Fibroblast of peridontal ligament (primary cell): ENCODE measurements around the gene ARF1.
A peak's percentile ranks its signal among the peaks of the same experiment; 100 is the strongest.

ENCODE experiments used
- DNase-seq: peaks from one replicate; pipeline ENCODE4 v3.0.0-alpha.2; 2010; ENCODE audit errors: extremely low read depth

ARF1 gene

DNA sequence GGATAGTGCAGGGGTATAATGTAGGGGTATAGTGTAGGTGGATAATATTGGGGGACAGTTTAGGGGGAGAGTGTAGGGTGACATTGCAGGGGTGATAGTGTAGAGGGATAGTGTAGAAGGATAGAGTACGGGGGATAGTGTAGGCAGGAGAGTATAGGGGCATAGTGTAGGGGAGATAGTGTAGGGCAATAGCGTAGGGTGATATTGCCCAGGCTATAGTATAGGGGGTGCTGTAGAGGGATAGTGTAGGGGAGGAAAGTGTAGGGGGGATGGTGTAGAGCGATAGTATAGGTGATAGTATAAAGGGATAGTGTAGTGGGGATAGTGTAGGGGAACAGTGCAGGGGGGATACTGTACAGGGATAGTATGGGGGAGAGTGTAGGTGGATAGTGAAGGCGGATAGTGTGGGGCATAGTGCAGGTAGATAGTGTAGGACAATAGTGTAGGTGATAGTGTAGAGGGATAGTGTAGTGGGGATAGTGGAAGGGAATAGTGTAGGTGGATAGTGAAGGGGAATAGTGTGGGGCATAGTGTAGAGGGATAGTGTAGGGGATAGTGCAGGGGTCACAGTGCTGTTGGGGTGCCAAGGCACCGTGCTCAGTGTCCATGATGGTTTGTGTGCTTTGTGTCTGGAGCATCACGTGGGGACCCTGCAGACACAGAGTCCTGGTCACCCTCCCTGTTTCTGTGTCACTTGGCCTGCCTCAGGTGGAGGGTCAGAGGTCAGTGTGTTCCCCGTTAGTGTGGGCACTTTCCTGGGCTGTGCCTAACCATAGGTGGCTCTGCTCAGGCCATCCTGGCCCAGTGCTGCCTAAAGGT, 10.5 kb upstream of the ARF1 start:
- no peak for DNase-seq

DNA sequence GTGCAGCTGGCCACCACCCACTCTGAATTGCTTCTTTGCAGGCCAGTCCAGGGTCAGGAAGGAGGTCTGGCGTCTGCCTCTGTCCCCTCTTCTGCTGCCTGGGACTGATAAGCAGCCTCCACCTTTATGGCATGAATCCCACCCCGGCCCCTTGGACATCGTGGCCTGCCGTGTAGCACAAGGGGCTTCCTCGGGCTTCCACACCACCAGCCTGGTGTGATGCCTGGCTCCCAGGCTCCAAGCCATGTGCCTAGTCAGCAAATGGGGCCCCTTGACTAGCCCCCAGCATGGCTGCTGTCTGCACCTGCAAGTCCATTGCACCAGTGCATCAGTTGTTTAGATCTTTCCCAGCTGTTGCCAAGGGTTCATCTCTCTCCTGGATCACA, 9.9 kb upstream of the ARF1 start:
- no peak for DNase-seq

DNA sequence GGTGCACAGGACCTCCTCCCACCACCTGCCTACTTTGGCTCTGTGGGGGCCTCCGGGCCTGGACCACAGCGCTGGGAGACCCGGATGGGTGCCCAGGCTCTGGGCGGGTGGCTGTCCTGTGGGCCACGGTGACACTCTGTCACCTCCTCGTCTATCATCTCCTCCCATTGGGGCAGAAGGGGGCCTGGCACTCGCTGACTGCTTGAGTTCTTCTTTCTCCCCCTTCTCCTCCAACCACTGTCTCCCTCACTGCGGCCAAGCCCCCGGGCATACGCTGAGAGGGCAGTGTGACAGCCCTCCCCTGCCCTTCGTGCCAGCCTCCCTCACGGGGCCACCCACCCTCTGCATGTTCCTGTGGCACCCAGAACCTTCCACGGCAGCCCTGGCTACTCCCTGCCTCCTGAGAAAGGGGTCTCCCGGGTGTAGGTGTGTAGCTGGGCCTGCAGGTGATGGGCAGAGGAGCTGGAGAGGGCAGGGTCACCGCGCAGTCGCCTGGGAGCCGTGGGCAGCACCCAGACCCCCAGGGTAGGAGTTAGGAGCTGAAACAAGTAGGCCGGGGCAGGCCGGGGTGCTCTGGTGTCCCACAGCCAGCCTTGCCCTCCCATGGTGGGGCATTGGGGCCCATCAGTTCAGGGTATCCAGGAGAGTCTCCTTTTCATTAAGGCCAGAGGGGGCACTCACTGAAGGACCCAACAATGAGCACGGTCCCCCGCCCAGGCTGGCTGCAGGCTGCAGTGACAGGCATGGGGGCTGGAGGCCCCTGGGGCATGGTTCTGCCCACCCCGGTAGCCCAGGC, 9.2 kb upstream of the ARF1 start:
- DNase-seq, result no peak

DNA sequence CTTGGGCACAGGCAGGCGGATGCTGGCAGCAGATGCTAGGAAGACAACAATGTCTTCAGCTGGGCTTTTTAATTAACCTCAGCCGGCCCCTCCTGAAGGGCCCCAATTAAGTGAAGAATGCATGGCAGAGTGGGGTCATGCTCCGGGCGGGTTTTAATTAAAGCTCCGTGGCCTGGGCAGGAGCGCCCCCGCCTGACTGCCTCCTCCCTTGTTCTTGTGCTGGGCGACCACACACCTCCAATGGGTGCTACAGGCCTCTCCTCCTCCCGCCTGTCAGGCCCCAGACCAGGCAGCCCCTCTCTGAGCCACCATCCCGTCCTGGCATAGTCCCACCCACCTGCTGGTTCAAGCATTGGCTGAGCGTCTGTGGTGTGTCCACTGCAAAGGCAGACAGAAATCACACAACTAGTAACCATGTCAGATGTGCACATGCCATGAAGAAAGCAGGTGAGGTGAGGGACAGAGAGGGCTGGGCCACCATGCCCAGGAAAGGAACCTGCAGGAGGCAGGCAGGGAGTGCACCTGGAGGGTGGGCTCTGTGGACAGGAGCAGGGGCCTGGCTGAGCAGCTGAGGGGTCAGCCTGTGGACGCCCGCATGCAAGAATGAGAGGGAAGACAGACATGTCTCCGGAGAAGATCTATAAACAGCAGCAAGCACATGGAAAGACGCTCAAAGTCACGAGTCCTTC, 8.5 kb upstream of the ARF1 start:
- no peak for DNase-seq

DNA sequence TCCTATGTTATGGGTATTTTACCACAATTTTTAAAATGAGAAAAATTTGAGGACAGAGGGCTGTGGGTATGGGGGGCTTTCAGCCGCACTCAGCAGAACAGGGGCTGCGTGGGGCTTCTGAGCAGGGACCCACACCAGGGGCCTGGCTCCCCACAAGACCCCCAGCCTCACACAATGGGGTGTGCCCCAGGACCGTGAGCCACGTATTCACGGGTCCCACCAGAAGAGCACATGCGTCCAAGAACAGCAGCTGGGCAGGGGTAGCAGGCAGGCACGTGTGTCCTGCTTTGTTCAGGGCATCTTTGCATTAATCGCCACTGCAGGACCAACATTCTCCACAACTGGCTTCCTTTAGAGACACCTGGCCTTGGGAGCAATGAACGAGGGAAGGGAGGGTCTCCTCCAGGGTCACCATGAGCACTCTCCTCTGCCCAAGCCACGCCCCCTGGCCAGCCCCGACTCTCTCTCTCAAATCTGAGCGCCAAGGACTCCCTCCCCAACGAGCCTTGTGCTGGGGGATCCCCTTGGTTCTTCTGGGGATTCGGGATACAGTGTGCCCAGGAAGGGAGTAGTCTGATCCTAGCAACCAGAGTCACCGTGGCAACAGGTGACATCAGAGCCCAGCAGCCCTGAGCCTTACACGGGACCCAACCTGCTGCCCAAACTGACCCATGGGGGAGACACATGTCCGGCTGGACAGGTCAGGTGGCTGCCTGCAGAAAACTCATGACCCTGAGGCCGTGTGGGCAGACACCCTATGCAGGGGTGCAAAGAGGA, 7.4 kb upstream of the ARF1 start:
- DNase-seq, result no peak

DNA sequence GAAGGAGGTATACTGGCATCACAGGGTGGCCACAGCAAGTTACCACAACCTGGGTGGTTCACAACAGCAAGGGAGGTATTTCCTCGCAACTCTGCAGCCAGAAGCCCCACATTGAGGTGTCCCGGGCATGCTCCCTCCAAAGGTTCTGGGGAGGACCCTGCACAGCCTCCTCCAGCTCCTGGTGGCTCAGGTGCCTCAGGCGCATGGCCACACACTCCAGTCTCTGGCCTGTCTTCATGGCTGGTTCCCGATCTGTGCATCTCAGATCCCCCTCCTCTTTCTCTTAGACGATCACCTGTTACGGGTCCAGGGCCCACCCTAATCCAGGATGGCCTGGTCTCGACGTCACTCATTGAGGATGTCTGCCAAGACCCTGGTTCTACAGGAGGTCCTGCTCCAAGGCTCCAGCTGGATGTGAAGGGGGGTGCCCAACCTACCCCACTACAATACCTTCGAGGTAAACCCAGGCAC, 6.7 kb upstream of the ARF1 start:
- DNase-seq, result no peak

DNA sequence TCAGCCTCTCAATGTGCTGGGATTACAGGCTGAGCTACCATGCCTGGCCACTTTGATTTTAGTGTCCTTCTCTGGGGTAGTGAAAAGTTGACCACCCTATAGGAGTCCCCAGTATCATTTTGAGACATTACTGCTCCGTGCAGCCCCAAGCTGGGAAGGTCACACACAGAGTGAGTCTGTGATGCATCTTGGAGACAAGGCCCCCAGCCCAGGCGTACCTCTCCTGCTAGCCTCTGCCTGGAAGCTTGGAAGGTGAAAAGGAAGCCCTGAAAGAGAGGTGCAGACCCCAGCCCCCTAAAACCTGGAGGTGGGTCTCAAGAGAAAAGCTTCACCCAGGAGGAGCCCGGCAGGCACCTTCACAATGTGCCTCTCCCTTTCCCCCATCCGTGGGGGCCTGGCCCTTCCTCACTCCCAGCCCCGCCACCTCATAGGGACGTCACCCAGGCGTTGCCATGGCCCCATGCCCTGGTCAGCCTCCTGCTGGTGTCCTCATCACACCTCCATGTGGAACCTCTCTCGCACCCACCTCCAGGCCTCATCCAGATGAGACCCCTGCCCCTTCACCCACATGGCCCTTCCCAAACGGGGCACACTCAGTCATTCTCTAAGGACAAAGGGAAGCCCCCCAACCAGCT, 5.6 kb upstream of the ARF1 start:
- no peak for DNase-seq

DNA sequence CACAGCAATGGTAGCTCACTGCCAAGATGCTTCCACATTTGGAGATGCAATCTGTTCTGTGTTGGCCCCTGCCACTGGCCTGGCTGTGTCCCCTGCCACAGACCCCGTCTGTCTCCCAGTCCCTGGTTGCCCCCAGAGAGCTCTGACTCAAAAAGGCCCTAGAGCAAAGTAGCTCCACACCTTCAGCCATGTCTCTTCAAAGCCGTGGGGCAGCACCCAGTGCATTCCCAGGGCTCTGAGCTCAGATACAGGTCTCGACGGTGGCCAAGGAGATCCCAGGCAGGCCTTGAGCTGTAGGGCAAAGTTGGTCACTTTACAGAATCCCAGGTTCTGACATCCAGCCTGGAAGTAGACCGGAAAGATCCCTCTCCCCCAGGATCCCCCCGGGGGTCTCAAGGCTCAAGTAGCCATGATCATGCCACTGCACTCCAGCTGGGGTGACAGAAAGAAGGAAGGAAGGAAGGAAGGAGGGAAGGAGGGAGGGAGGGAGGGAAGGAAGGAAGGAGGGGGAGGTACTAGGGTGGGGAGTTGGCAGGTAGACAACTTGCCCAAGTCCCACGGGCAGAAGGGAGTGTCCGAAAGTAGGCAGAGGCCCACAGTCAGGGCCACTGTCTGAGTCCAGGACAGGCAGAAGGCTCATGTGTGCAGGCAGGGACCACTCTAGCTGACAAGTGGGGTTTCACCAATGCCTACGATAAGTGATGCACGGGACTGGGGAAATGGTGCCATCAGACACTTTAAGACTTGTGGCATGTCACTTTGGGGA, 4.8 kb upstream of the ARF1 start:
- DNase-seq, result no peak

DNA sequence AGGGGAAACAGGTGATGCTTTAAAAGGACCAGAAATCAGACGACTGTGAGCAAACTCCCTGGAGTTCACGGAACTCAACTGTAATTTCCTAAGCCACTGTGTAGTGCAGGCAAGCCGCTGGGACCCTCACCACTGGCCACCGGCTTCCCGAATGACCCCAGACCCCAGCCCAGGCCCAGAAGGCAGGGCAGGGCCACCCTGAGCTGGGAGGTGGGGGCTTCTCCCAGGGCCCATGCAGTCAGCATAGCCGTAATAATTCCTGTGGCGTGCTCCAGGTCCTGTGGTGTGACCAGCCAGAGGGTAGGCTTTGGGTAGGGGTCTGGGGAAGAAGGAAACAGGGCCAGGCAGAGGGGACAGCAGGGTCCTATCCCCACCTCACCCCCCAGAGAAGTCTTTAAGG, 3.5 kb upstream of the ARF1 start:
- DNase-seq, result no peak

DNA sequence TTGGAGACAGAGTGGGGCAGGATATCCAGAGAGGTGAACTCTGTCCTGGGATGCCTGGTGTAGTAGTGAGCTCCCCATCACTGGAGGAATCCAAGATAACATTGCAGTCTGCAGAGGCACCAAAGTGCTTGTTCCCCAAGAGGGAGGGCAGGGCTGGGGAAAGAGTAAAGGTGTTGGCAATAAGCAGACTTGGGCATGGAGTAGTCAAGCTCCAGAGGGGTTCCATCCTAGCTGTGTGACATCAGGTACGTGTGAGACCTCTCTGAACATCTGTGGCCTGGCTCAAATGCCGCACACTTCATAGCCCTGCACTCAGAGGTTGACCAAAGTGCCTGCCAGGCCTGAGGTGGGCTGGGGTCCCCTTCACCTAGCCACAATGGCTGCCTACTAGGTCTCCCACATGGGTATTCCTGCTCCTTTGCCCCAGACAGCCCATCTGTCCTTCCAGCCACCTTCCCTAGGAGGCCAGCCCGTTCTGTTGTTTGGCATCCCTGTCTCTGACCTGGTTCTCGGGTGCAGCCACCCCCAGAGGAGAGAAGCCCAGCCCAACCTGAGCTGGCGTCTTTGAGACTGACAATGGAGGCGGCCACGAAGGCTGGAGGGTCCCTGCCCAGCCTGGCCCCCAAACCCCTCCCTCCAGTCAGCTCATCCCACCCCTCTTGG, 2.8 kb upstream of the ARF1 start:
- no peak for DNase-seq

DNA sequence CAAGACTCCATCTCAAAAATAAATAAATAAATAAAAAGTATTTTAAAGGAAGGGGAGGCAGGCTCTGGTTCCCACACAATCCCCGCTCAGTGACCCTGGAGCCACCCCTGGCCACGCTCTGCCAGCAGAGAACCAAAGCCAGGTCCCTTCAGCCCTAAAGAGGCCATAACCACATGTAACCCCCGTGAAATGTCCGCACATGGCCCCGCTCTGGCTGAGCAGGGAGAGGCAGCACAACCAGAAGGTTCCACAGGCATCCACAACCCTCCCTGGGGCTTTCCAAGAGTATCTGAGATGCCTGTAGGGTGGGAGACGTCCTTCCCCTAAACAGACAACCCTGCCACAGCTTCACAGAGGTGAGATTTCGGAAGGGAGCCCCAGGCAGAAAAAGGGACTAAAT, 1.4 kb upstream of the ARF1 start:
- DNase-seq, result no peak

DNA sequence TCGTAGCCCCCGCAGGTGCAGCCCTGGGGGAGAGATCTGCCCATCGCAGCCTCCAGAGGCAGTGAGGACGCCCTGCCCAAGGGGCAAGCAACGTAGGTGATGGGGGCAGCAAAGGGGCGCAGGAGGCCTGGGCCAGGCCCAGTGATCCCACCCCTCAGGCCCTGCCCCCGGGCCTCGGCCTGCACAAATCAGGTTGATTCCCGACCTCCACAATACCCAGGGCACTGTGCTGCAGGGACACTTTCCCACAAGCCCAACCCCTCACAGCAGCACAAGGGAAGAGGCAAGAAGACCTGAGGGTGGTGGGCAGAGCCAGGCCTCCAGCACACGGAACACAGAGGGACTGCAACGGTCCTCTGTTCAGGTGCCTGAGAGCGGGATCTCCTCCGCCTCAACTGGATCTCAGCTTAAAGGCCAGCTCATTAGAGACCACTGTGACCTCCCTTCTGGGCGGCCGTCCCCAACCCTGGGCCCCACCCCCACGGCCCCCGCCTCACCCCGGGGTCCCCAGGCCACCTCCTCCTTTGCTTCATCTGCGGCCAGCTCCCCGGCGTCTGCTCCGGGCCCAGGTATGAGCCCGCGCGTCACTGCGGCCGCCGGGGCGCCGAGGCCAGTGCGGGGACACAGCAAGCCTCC, 812 bp upstream of the ARF1 start:
- DNase-seq, result no peak

DNA sequence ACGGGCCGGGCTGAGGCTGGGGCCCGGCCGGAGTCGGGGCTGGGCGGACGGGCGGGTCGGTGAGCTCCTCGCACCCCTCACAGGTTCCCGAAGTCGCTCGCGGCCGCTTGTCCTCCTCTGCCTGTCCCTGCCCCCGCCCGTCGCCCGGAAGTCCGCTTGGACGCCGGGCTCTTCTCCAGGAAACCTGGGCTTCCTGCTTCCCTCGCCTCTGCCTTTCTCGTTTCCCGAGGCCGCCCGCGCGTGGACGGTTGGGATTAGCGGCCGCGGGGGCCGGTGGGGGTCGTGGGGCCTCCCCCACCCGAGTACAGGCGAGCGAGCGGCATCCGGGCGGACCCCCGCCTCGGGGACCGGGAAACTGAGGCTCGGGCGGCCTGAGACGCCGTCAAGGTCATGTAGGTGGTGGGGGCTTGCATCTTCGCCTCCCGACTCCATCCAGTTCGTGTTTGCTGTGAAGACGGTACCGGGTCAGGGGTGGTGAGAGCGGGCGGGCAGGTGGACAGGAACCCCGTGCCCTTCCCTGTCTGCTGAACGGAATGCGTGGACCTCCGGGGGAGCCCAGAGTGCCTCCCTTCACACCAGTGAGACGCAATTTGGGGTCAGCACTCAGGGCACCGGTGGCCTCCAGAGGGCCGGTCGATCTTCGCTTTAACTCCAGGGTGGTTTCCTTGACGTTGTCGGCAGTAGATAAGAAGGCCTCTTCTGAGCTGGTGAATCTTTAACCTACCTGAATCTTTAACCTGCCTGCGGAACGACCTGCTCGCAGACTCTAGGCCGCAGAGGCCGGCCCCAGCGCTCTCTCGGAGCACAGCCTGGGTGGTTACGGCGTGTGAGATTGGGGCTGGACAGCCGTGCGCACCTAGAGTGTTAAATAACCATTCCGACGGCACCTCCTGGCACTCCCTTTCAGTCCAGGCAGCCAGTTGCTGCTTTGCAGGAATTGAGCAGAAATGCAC, 686 bp downstream of the ARF1 start:
- no peak for DNase-seq

DNA sequence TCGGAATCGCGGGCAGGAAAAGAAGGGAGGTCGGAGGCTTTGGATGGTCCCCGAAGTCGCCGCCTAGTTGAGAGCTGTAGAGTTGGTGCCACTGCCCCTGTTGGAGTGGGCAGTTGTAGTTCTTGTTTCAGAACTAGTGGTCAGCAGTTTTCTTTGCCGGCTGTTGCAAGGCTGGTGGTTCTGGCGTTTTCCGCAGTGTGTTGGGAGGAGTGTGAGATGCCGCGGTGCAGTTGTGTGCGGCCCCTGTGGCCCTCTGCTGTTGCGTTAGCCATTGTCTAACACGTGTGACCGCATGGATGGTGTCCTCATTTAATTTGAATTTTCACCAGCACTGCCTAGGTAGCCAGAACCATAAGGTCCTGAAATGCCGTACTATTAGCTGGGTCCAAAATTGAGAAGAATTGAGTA, 1.4 kb downstream of the ARF1 start:
- DNase-seq, result no peak

DNA sequence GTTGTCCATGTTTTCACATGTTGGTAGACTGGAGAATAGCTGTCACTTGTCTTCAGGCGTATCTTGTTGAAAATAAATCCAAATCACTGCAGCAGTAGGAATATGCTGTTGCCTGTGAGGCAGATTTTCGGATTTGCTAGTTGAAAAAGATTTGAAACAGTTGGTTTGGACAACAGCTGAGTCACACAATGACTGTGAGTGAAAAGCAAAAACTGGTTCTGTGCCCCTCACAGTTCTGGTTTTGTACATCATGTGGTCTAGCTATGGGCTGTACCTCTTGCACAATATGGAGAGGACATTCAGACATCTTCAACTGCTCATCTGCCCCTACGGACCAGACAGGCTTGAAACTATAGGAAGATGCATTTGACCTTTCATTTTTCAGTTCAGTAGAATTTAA, 1.8 kb downstream of the ARF1 start:
- DNase-seq, result peak; percentile 83

DNA sequence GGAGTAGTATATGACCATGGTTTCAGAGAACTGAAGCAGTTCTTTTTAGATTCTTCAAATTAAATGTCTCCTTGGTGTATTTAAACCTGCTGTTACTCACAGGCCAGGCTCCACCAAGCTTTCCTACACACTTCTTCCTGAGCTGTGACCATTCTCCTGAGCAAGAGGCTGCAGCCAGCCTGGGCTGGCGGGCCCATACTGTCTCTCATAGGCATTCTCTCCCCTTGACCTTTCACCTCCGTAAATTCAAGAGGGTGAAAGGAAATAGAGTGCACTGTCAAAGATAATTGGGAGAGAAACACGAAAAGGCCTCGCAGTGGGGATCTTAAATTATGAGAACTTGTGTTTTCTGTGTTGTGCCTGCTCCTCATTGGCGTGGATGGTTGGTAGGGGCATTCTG, 2.3 kb downstream of the ARF1 start:
- DNase-seq, result no peak

DNA sequence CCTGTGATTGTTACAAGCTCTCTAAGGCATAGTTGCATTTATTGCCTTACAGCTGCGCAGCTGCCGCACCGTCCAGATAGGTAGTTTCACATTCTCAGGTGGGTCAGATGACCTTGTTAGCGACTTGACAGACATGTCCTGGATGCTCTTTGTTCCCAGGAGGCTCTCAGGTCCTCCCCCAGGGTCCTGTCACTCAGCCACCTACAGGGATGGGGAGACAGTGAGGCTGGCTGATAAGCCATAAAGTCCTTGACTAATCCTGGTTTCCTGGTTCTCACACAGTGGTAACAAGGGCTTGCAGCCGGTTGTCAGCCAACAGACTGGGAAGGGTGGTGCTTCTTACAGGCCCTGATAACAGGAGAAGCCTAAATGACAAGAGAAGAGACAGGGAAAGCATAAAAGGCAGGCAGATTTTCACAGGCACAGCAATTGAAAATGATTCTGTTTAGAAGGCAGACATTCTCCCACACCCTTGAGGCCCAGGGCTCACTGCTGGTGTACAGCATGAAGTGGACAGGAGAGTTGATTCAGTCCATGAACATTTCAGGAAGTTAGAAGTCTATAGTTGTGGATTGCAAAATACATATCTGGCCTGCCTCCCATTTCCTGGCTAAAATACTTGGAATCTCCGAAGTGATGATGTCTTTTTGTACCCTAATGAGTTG, 2.9 kb downstream of the ARF1 start:
- DNase-seq, result peak; percentile 83

DNA sequence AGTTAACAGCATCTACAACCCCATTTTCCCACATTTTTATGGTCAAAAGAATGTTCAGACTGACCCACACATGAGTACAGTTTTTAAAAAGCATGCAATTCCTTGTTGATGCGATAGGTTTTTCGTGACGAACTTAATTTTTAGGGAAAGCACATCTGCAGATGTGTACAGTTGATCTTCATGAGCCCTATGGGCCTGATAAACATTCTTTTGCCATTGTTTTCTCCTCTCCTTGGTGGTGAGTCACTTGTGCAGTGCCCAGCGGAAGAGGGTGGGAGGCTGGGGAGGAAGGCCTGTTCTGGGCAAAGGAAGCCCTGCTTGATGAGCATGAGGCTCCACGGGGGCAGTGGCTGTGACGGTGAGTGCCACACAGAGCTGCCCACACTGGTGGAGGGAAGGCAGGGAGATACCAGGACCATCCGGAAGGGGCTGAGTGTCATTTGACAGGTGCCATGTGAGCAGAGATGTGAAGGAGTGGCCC, 5.3 kb downstream of the ARF1 start:
- peak; percentile 66 for DNase-seq
